ENCODE data around the gene STXBP4. TPM values are rescaled to one million over a fixed set of nuclear protein-coding genes. Genes with fewer than 3 reads are reported as not detected.

The STXBP4 gene
- polyA plus RNA-seq, 1 donor (not counting 4 experiments of a cell fraction or from before 2014, with no cell fraction given), result 4.2 TPM

DNA sequence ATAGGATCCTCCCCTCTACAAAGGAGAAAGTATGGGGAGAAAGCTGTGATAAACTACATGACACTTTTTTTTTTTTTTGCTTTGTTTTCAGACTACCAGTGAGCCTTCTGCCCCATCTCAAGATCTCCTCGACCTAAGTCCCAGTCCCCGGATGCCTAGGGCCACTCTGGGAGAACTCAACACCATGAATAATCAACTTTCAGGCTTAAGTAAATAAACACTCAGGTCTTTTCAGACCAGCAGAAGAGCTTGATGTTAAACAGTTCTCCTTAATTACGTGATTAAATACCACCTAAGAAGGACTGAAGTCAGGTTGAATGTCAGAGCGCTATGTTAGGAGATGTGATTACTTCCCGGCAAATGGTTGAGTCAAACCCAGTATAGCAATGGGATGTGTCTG is 31.5 kb upstream of the STXBP4 start:
- TF ChIP-seq, protein P1, sequence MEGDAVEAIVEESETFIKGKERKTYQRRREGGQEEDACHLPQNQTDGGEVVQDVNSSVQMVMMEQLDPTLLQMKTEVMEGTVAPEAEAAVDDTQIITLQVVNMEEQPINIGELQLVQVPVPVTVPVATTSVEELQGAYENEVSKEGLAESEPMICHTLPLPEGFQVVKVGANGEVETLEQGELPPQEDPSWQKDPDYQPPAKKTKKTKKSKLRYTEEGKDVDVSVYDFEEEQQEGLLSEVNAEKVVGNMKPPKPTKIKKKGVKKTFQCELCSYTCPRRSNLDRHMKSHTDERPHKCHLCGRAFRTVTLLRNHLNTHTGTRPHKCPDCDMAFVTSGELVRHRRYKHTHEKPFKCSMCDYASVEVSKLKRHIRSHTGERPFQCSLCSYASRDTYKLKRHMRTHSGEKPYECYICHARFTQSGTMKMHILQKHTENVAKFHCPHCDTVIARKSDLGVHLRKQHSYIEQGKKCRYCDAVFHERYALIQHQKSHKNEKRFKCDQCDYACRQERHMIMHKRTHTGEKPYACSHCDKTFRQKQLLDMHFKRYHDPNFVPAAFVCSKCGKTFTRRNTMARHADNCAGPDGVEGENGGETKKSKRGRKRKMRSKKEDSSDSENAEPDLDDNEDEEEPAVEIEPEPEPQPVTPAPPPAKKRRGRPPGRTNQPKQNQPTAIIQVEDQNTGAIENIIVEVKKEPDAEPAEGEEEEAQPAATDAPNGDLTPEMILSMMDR (optimal IDR thresholded peaks at IDR 0.05 in 1 of 3, IDR thresholded peaks at IDR 0.05 in 1 of 3, conservative IDR thresholded peaks at IDR 0.05 in 1 of 3; ENCODE audit: extremely low read depth in 1 of 3, insufficient read depth in 2 of 3, low read length in 3 of 3), result no peak
- TF ChIP-seq EZH2 (IDR thresholded peaks at IDR 0.05; ENCODE audit: low read length), result no peak
- no peaks in the 10 kb centered on the region for H4K20me1 ChIP-seq (ENCODE audit: control insufficient read depth, extremely low read depth, insufficient read depth, low read length)
- H3K27me3 ChIP-seq (ENCODE audit: control insufficient read depth, extremely low read depth, insufficient read depth, low read length), result no peaks in the 10 kb centered on the region
- H3K9ac ChIP-seq (ENCODE audit: control insufficient read depth, extremely low read depth, insufficient read depth, low read length), result no peak overlapping the region
- H3K4me3 ChIP-seq (ENCODE audit: control insufficient read depth in 2 of 3, extremely low read depth in 1 of 3, insufficient read depth in 2 of 3, low read depth in 1 of 3, low read length in 3 of 3), result no peak overlapping the region
- H2AFZ ChIP-seq (ENCODE audit: control insufficient read depth, low read length), result no peak overlapping the region
- H3K79me2 ChIP-seq (ENCODE audit: control insufficient read depth, insufficient read depth, low read length), result no peaks in the 10 kb centered on the region
- DNase-seq (ENCODE audit: low read depth, low spot score), result no peak
- FAIRE-seq, result no peak
- no peaks in the 10 kb centered on the region for H3K9me3 ChIP-seq (ENCODE audit: control insufficient read depth, low read depth, low read length)
- no peak overlapping the region for H3K4me2 ChIP-seq (ENCODE audit: control insufficient read depth, extremely low read depth, insufficient read depth, low read depth, low read length)
- no peaks in the 10 kb centered on the region for H3K9me1 ChIP-seq (ENCODE audit: control insufficient read depth, extremely low read depth, insufficient read depth, low read length)
- no peak overlapping the region for H3K27ac ChIP-seq (ENCODE audit: control insufficient read depth, insufficient read depth, low read length)
- H3K4me1 ChIP-seq (ENCODE audit: control insufficient read depth, extremely low read depth, insufficient read depth, low read length), result no peaks in the 10 kb centered on the region
- peaks cover 9 to 10% of the 10 kb centered on the region in 2 experiments for H3K36me3 ChIP-seq (ENCODE audit: control insufficient read depth in 2 of 2, extremely low read depth in 1 of 2, insufficient read depth in 2 of 2, low read length in 2 of 2)
- dilution Hi-C loops (cut with MboI; ENCODE audit: extremely low pct_ligation_motif_present, low sequenced_read_pairs), result no loop called here

DNA sequence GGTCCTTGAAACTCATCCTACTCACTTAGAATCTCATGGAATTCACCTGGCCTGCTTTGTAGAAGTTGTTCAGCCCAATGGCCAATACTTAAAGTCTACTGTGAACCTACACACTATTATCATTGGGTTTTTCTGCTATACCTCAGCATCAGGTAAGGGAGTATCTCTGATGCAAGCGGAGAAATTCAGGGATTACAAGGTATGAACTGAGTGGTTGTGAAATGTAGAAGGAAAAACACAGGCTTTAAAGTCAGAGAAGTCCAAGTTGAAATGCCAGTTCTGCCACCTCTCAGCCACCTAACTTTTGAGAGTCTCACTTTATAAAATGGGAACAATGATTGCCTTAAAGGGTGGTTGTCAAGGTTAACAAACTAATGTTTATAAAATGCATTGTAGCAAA is 31.1 kb upstream of the STXBP4 start:
- no peaks in the 10 kb centered on the region for H4K20me1 ChIP-seq (ENCODE audit: control insufficient read depth, extremely low read depth, insufficient read depth, low read length)
- H3K79me2 ChIP-seq (ENCODE audit: control insufficient read depth, insufficient read depth, low read length), result no peaks in the 10 kb centered on the region
- H3K9me3 ChIP-seq (ENCODE audit: control insufficient read depth, low read depth, low read length), result no peaks in the 10 kb centered on the region
- H3K27me3 ChIP-seq (ENCODE audit: control insufficient read depth, extremely low read depth, insufficient read depth, low read length), result no peaks in the 10 kb centered on the region
- DNase-seq (ENCODE audit: low read depth, low spot score) (no peak), FAIRE-seq (no peak)
- dilution Hi-C loops (cut with MboI; ENCODE audit: extremely low pct_ligation_motif_present, low sequenced_read_pairs), result no loop called here
- H3K27ac ChIP-seq (ENCODE audit: control insufficient read depth, insufficient read depth, low read length), result no peak overlapping the region
- H3K36me3 ChIP-seq (ENCODE audit: control insufficient read depth in 2 of 2, extremely low read depth in 1 of 2, insufficient read depth in 2 of 2, low read length in 2 of 2), result peaks cover 9 to 10% of the 10 kb centered on the region in 2 experiments
- no peak overlapping the region for H2AFZ ChIP-seq (ENCODE audit: control insufficient read depth, low read length)
- no peak overlapping the region for H3K9ac ChIP-seq (ENCODE audit: control insufficient read depth, extremely low read depth, insufficient read depth, low read length)
- no peak overlapping the region for H3K4me2 ChIP-seq (ENCODE audit: control insufficient read depth, extremely low read depth, insufficient read depth, low read depth, low read length)
- no peaks in the 10 kb centered on the region for H3K4me1 ChIP-seq (ENCODE audit: control insufficient read depth, extremely low read depth, insufficient read depth, low read length)
- no peak for TF ChIP-seq EZH2 (IDR thresholded peaks at IDR 0.05; ENCODE audit: low read length)
- TF ChIP-seq, protein P1 (optimal IDR thresholded peaks at IDR 0.05 in 1 of 3, IDR thresholded peaks at IDR 0.05 in 1 of 3, conservative IDR thresholded peaks at IDR 0.05 in 1 of 3; ENCODE audit: extremely low read depth in 1 of 3, insufficient read depth in 2 of 3, low read length in 3 of 3), result no peak
- H3K9me1 ChIP-seq (ENCODE audit: control insufficient read depth, extremely low read depth, insufficient read depth, low read length), result no peaks in the 10 kb centered on the region
- H3K4me3 ChIP-seq (ENCODE audit: control insufficient read depth in 2 of 3, extremely low read depth in 1 of 3, insufficient read depth in 2 of 3, low read depth in 1 of 3, low read length in 3 of 3), result no peak overlapping the region
